Measurements from ENCODE around the gene NOL9. TPM values are rescaled to one million over a fixed set of nuclear protein-coding genes. Genes with fewer than 3 reads are reported as not detected.

The NOL9 gene
- total and polyA plus RNA-seq, 10 of the 15 experiments (the other 5 are each of a cell fraction or from before 2014, with no cell fraction given), result 3.9 to 35.9 (median 23.0) TPM

DNA sequence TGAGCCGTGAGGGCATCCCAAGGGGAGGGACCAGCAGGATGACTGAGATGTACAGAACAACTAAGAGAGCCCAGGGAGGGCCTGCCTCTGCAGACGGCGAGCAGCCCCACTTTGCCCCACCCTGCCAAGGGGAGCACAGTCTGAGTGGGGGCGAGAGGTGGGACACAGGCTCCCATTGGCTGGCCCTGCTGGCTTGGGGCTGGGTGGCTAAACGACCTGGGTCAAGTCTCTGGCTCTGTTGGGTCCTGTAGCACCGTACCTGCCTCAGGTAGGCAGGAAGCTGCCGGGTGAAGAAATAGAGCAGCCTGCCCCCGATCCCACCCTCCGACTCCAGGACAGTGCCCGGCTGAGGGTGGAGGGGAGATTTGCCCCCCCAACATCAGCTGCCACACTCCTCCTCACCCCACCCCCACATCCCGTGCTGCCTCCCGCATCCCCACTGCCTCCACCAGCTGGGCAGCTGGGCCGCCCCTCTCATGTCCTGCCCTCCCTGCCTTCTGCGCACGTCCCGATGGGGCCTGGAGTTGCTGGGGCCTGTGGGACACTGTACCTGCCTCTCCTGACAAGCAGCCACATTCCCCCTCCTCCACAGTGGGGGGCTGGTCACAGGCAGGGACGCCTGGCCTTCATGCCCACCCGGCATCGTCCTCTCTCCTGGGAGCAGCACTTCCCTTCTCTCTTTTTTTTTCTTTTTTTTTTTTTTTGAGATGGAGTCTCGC is 50.3 kb downstream of the NOL9 start:
- ATAC-seq (no peak), DNase-seq (ENCODE audit: low read depth, low spot score) (no peak), FAIRE-seq (no peak)
- Histone ChIP-seq H3K27ac (ENCODE audit: control insufficient read depth, insufficient read depth) (no peak overlapping the region), H3K4me1 (ENCODE audit: control insufficient read depth, insufficient read depth, low read length) (no peaks in the 10 kb centered on the region), H3K4me3 (no peak overlapping the region), H3K4me2 (ENCODE audit: control insufficient read depth, insufficient read depth) (no peak overlapping the region), H2AFZ (ENCODE audit: control insufficient read depth, low read depth, low read length) (no peak overlapping the region), H3K79me2 (ENCODE audit: control insufficient read depth, insufficient read depth, low read length) (no peaks in the 10 kb centered on the region), H4K20me1 (ENCODE audit: control insufficient read depth, insufficient read depth) (no peaks in the 10 kb centered on the region; the same call in 1 of the 2 replicates), H3K27me3 (replicated peaks in 1 of 2; ENCODE audit: control insufficient read depth in 2 of 2, insufficient read depth in 2 of 2, low read length in 1 of 2) (peaks cover 0 to 3% of the 10 kb centered on the region in 2 experiments; a peak in 3 of 4 replicates), H3K9me3 (replicated peaks; ENCODE audit: control insufficient read depth, insufficient read depth, low read length) (no peaks in the 10 kb centered on the region), H3K36me3 (ENCODE audit: control insufficient read depth in 2 of 2, insufficient read depth in 2 of 2, low read length in 1 of 2) (no peaks in the 10 kb centered on the region), H3K9ac (ENCODE audit: control insufficient read depth, insufficient read depth, low read length) (no peak overlapping the region)
- ChIA-PET CTCF (interaction anchor here (1.0 kb wide), 1 partner anchor 14 kb away, joined by 4 read pairs; no protein-coding TSS in a partner anchor), SMC1A (ENCODE audit: uncharacterized antibody, unreplicated experiment) (no interaction called here), POLR2A (no interaction called here), RAD21 (ENCODE audit: unreplicated experiment) (no interaction called here)
- WGBS (ENCODE audit: insufficient coverage, insufficient replicate concordance, low lambda C conversion rate, missing lambda C conversion rate), result 34% methylated on average over 17 of the region's 20 CpGs
- intact Hi-C loops (cut with micrococcal nuclease; ENCODE audit: unreplicated experiment) (no loop called here), in situ Hi-C loops (cut with MboI) (no loop called here)
- TF ChIP-seq NFYA (IDR thresholded peaks at IDR 0.05; ENCODE audit: borderline replicate concordance, low read depth, low read length), result no peak
- TF ChIP-seq NBN (IDR thresholded peaks at IDR 0.05), result no peak
- no peak for TF ChIP-seq IRF4 (IDR thresholded peaks at IDR 0.05; ENCODE audit: low read depth, low read length)
- no peak for TF ChIP-seq E2F4 (IDR thresholded peaks at IDR 0.05; ENCODE audit: low read depth, low read length)
- no TSS peak for BruUV-seq (replicated peaks)
